Liver (tissue), 3 donors: ENCODE data around the gene NCAPD2.

Experiments used
- CTCF ChIP-seq: fragments of 150-350 bp; IDR thresholded peaks from 2 replicates; pipeline ENCODE4 v1.5.1; 2017; ENCODE audit warnings: improper control_type of control experiment, low read depth, low read length; ENCODE audit not compliant: missing input control
- GABPA ChIP-seq, 2 donors: IDR thresholded peaks in 1 of 2; conservative IDR thresholded peaks in 1 of 2; 2 replicates each; pipeline ENCODE4 v1.6.1; 2016; ENCODE audit warnings: antibody characterized with exemption in 2 of 2, mild to moderate bottlenecking in 1 of 2, moderate library complexity in 1 of 2
- JUND ChIP-seq, 2 donors: IDR thresholded peaks; 2 replicates each; pipeline ENCODE4 v1.6.1; 2016; ENCODE audit warnings: antibody characterized with exemption in 2 of 2
- MAX ChIP-seq: IDR thresholded peaks from 2 replicates; pipeline ENCODE4 v1.6.1; 2016; ENCODE audit warnings: antibody characterized with exemption
- RAD21 ChIP-seq, 2 donors: IDR thresholded peaks; 2 replicates each; pipeline ENCODE4 v1.6.1; 2016; ENCODE audit warnings: antibody characterized with exemption in 2 of 2, mild to moderate bottlenecking in 2 of 2
- TF ChIP-seq, protein P1 (sequence below): IDR thresholded peaks from 2 replicates; pipeline ENCODE4 v1.6.1; 2016; ENCODE audit warnings: antibody characterized with exemption
- donor health status: healthy.
- donor health status: healthy.

- no peak for TF ChIP-seq CTCF
- peak in 1 of 2 donors; percentile 44 for TF ChIP-seq RAD21 (IDR thresholded peaks at IDR 0.05)
- TF ChIP-seq, protein P1, sequence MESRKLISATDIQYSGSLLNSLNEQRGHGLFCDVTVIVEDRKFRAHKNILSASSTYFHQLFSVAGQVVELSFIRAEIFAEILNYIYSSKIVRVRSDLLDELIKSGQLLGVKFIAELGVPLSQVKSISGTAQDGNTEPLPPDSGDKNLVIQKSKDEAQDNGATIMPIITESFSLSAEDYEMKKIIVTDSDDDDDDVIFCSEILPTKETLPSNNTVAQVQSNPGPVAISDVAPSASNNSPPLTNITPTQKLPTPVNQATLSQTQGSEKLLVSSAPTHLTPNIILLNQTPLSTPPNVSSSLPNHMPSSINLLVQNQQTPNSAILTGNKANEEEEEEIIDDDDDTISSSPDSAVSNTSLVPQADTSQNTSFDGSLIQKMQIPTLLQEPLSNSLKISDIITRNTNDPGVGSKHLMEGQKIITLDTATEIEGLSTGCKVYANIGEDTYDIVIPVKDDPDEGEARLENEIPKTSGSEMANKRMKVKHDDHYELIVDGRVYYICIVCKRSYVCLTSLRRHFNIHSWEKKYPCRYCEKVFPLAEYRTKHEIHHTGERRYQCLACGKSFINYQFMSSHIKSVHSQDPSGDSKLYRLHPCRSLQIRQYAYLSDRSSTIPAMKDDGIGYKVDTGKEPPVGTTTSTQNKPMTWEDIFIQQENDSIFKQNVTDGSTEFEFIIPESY = no peak
- peak; percentile 60 for TF ChIP-seq MAX
- TF ChIP-seq GABPA (IDR thresholded peaks at IDR 0.05 in 1 of 2, conservative IDR thresholded peaks at IDR 0.05 in 1 of 2) = peak in 1 of 2 donors; percentile 84
- TF ChIP-seq JUND (IDR thresholded peaks at IDR 0.05) = peak; percentile 61 to 71
These were observed 48.5 kb downstream of the NCAPD2 start for GRCh38 chr12:6542209-6543009.
